ENCODE measurements around the gene AP5S1.

DNA sequence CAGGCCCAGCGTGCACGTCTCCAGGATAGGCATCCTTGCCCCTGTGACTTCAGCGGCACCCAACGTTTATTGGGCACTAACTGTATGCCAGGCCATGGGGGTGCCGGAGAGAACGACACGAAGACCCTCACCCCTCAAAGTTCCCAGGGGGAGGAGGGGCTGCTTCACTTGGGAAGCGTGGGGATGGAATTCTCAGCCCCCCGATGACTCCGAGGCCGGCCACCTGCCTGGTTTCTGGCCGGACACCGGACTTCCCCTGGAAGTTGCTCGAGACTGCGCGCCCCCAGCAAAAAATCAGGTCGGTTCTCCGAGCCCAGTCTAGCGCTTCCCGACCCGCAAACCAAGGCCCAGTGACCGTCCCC lies 26.0 kb downstream of the AP5S1 start:
- TF ChIP-seq, protein P1, sequence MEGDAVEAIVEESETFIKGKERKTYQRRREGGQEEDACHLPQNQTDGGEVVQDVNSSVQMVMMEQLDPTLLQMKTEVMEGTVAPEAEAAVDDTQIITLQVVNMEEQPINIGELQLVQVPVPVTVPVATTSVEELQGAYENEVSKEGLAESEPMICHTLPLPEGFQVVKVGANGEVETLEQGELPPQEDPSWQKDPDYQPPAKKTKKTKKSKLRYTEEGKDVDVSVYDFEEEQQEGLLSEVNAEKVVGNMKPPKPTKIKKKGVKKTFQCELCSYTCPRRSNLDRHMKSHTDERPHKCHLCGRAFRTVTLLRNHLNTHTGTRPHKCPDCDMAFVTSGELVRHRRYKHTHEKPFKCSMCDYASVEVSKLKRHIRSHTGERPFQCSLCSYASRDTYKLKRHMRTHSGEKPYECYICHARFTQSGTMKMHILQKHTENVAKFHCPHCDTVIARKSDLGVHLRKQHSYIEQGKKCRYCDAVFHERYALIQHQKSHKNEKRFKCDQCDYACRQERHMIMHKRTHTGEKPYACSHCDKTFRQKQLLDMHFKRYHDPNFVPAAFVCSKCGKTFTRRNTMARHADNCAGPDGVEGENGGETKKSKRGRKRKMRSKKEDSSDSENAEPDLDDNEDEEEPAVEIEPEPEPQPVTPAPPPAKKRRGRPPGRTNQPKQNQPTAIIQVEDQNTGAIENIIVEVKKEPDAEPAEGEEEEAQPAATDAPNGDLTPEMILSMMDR (IDR thresholded peaks at IDR 0.05): no peak
- TF ChIP-seq POLR2A (IDR thresholded peaks at IDR 0.05) (no peak), EP300 (IDR thresholded peaks at IDR 0.05) (no peak)
